Naive thymus-derived CD8-positive, alpha-beta T cell (primary cell): ENCODE results near the gene LTK. TPM values are rescaled to one million over a fixed set of nuclear protein-coding genes. Genes with fewer than 3 reads are reported as not detected.
A peak's percentile ranks its signal among the peaks of the same experiment; 100 is the strongest.

Experiments
- ATAC-seq, 2 donors: fragments of 150-1000 bp; cut with Tn5 transposase in 1 of 2; sonication (Bioruptor Pico), chemical (Tn5 transposase) in 1 of 2; 1 replicate in 1 of 2; 2 replicates in 1 of 2; pipeline ENCODE4 v1.10.0; 2021; ENCODE audit warnings: mild to moderate bottlenecking in 2 of 2, moderate library complexity in 2 of 2
- POLR2A ChIA-PET: fragments of 350-600 bp; sonication (Branson Sonifier 250); formaldehyde crosslinking; loops from one replicate; lab custom pipeline; 2021; ENCODE audit warnings: antibody characterized with exemption; lab: Charles Lee
- DNase-seq, 10 donors: peaks; one replicate each; pipeline versions ENCODE4 v3.0.0 to v3.0.0-alpha.2; 2020 to 2022
- H3K27ac Mint-ChIP-seq, 10 donors: one replicate each; pipeline ENCODE4 v1.8.0; 2020 to 2022; ENCODE audit warnings: mild to moderate bottlenecking in 10 of 10, mixed read lengths in 10 of 10, moderate library complexity in 4 of 10, inconsistent platforms in 1 of 10
- H3K27me3 Mint-ChIP-seq, 5 donors: one replicate each; pipeline ENCODE4 v1.8.0; 2021 to 2022; ENCODE audit warnings: mixed read lengths in 5 of 5
- H3K36me3 Mint-ChIP-seq, 3 donors: one replicate each; pipeline ENCODE4 v1.8.0; 2020 to 2022; ENCODE audit warnings: mixed read lengths in 3 of 3, mild to moderate bottlenecking in 2 of 3, inconsistent platforms in 1 of 3
- H3K4me1 Mint-ChIP-seq, 4 donors: one replicate each; pipeline ENCODE4 v1.8.0; 2021 to 2022; ENCODE audit warnings: mixed read lengths in 4 of 4
- H3K4me3 Mint-ChIP-seq, 10 donors: one replicate each; pipeline ENCODE4 v1.8.0; 2020 to 2022; ENCODE audit warnings: mild to moderate bottlenecking in 10 of 10, mixed read lengths in 10 of 10, moderate library complexity in 6 of 10, inconsistent platforms in 1 of 10
- H3K9me3 Mint-ChIP-seq, 9 donors: one replicate each; pipeline ENCODE4 v1.8.0; 2020 to 2022; ENCODE audit warnings: mixed read lengths in 9 of 9, mild to moderate bottlenecking in 3 of 9, inconsistent platforms in 1 of 9, moderate library complexity in 1 of 9
- polyA plus RNA-seq, 3 donors: library from polyadenylated mRNA; unstranded; fragments of 300-500 nt; fragmentation: Illumina TruSeq; gene quantifications; one replicate each; pipeline ENCODE4 v1.2.3, GENCODE V29; 2021
- total RNA-seq, 8 experiments: library from RNA in 2 of 8; stranded (reverse) in 2 of 8; gene quantifications; one replicate each; pipeline ENCODE4 v1.2.3 and lab custom pipeline; 2021 to 2026

The LTK gene
- total and polyA plus RNA-seq, 5 experiments from 2014 or later: 0.18 to 0.22 TPM; not detected in 3

DNA sequence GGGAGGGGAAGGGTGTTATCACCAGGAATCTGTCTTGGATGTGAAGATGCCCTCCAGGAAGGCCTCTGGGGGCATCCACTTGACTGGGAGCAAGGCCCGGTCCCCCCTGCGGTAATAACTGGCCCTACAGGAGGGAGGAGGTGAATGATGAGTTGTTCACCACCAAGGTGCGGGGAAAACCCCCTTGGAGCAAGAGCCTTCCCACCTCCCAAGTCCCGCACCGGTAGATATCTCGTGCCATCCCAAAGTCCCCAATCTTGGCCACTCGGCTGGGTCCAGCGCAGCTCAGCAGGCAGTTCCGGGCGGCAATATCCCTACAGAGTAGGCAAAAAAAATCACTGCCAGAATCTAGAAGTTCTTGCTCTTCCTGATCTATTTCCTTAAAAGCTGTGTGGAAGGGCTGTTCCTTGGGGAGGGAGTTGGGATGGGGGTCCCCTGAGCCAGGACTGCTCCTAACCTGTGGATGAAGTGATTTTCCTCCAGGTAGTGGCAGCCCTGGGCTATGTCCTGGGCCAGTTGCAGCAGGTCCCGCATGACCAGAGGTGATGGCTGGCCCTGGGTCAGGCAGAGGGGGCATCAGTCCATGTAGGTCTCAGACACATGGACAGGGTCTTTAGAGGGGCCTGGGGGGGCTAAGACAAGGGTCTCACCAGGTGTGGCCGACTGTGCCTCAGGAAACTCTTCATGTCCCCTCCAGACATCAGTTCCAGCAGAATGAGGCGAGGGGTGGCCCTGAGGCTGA lies 8.7 kb downstream of the LTK start:
- H3K4me3 Mint-ChIP-seq: no peak overlapping the region
- H3K27ac Mint-ChIP-seq: no peak overlapping the region
- H3K36me3 Mint-ChIP-seq: no peaks in the 10 kb centered on the region
- H3K27me3 Mint-ChIP-seq: peaks cover 9 to 31% (median 14%) of the 10 kb centered on the region in 5 donors
- no peaks in the 10 kb centered on the region for H3K9me3 Mint-ChIP-seq
- no peak for DNase-seq
- no peak for ATAC-seq
- H3K4me1 Mint-ChIP-seq: peaks cover 6 to 24% (median 21%) of the 10 kb centered on the region in 4 donors
- POLR2A ChIA-PET: no interaction called here

DNA sequence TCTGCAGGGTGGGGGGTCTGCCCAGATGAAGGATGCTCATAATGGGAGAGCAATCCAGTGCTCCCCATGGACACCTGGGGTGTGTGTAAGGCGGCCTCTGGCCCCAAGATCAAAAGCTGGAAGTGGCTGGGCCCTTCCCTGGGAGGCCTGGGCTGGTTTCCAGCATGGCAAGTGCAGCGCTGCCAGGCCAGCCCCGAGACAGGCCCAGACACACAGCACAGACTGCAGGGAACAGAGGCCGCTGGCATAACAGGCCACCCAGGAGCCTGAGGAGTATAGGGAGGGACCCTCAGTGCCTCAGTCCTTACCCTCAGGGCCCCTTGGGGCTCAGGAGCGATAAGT lies 10.0 kb downstream of the LTK start:
- peaks cover 17 to 44% (median 23%) of the 10 kb centered on the region in 5 donors for H3K27me3 Mint-ChIP-seq
- POLR2A ChIA-PET: interaction anchor here (1.0 to 1.4 kb wide), 3 partner anchors 9 to 11 kb away, joined by 3 to 6 read pairs (median 3); partner anchors contain the start of gene LTK
- H3K4me1 Mint-ChIP-seq: peaks cover 6 to 30% (median 21%) of the 10 kb centered on the region in 4 donors

DNA sequence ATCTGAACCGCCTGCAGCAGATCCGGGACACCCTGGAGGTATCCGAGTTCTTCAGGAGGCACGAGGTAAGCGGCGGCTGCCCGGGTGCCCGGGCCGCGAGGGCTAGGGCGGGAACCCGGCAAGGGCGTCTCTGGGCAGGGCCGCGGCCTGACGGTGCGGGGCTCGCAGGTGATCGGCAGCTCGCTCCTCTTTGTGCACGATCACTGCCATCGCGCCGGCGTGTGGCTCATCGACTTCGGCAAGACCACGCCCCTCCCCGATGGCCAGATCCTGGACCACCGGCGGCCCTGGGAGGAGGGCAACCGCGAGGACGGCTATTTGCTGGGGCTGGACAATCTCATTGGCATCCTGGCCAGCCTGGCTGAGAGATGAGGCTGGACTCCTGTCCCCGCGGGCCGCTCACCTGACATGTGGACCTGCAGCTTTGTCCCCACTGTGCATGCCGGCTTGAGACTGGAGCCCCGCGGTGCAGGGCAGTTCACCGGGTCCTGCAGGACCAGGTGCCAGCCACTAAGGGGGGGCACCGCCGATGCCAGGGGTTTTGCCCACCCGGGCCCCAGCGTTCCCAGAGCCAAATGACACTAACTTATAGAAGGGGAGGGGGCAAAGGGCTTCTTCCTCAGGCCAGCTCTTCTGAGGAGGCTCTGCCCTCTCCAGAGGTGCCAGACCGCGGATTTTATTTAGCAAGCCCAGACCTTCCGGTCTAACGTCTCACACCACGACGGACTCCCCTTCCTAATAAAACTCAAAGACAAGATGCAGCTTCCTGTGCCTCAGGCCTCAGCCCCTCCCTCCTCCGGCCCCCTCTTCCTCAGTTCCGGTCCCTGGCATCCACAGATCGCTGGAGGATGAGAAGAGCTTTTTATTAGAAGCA lies 10.6 kb downstream of the LTK start:
- Mint-ChIP-seq H3K27ac (no peak overlapping the region), H3K36me3 (no peaks in the 10 kb centered on the region), H3K9me3 (no peaks in the 10 kb centered on the region), H3K4me1 (peaks cover 6 to 30% (median 21%) of the 10 kb centered on the region in 4 donors), H3K4me3 (peak overlapping the region; percentile 68 to 85 (median 76)), H3K27me3 (peaks cover 21 to 49% (median 27%) of the 10 kb centered on the region in 5 donors)
- peak; percentile 22 to 30 for ATAC-seq
- DNase-seq: no peak
- POLR2A ChIA-PET: interaction anchor here (1.0 to 1.4 kb wide), 3 partner anchors 9 to 10 kb away, joined by 3 to 6 read pairs (median 3); partner anchors contain the start of gene LTK

More for the DNA sequence above, 10.0 kb downstream of the LTK start:
- H3K4me3 Mint-ChIP-seq: peak overlapping the region in 9 of 10 donors; percentile 37 to 84 (median 68)
- DNase-seq (no peak), ATAC-seq (no peak)
- no peaks in the 10 kb centered on the region for H3K9me3 Mint-ChIP-seq
- H3K27ac Mint-ChIP-seq: no peak overlapping the region
- H3K36me3 Mint-ChIP-seq: no peaks in the 10 kb centered on the region

DNA sequence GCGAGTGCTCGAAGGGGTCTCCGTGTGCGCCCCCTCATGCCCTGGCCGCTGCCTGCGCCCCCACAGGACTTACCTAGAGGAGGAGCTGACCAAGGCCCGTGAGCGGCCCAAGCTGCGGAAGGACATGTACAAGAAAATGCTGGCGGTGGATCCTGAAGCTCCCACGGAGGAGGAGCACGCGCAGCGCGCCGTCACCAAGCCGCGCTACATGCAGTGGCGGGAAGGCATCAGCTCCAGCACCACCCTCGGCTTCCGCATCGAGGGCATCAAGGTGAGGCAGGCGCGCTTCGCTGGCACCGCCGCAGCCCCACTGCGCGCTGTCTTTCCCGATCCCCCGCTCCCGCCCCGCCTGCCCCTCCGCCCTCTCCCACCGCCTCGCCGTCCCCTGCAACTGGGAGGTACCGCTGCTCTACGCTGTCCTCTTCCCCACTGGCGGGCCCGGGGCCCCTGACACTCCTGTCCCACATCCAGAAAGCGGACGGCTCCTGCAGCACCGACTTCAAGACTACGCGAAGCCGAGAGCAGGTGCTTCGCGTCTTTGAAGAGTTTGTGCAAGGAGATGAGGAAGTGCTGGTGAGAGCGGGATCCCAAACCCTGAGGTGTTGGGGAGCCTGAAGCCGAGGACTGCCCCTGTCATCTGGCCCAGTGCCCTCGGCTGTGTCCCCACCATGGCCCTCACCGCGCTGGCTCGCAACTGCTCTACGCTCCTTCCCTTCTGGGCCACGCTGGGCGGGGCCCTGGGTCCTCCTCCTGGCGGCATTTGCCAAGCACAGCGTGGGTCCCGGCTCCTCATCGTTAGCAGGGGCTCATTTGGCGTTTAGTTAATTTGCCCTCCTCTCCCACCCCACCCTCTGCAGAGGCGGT lies 11.5 kb downstream of the LTK start:
- ATAC-seq (peak; percentile 79 to 85), DNase-seq (peak in 4 of 10 donors; percentile 32 to 45 (median 37))
- H3K9me3 Mint-ChIP-seq: no peaks in the 10 kb centered on the region
- H3K4me1 Mint-ChIP-seq: peaks cover 6 to 30% (median 21%) of the 10 kb centered on the region in 4 donors
- H3K27me3 Mint-ChIP-seq: peaks cover 24 to 58% (median 32%) of the 10 kb centered on the region in 5 donors
- peak overlapping the region in 1 of 10 donors; percentile 22 for H3K27ac Mint-ChIP-seq
- POLR2A ChIA-PET: interaction anchor here (0.6 to 2.4 kb wide), 9 partner anchors 8 to 214 kb away, joined by 3 to 9 read pairs (median 4); partner anchors contain the start of genes MGA, NDUFAF1 and RPAP1
- no peaks in the 10 kb centered on the region for H3K36me3 Mint-ChIP-seq
- peak overlapping the region; percentile 68 to 85 (median 76) for H3K4me3 Mint-ChIP-seq

DNA sequence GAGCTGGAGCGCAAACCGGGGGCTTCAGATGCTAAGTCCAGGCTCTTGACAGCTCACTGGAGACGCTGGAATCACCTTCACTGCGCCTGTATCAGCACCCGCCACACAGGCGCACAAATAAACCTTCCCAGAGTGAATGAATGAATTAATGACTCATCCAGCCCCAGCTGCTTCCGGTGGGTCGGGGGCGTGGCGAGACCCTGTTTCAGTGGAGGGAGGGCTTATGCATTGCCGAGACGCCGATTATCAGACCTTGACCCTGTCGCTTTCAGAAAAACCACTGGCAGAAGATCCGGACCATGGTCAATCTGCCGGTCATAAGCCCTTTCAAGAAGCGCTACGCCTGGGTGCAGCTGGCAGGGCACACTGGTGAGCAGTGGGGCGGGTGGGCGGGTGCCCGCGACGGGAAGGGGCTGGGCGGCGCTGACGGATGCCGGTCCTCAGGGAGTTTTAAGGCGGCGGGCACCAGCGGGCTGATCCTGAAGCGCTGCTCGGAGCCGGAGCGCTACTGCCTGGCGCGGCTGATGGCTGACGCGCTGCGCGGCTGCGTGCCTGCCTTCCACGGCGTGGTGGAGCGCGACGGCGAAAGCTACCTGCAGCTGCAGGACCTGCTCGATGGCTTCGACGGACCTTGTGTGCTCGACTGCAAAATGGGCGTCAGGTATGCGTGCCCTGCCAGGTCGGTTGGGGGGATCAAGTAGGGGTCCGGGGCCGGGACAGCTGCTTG lies 12.3 kb downstream of the LTK start:
- H3K27ac Mint-ChIP-seq: peak overlapping the region in 2 of 10 donors; percentile 15 to 68
- H3K27me3 Mint-ChIP-seq: peaks cover 27 to 66% (median 39%) of the 10 kb centered on the region in 5 donors
- no peaks in the 10 kb centered on the region for H3K36me3 Mint-ChIP-seq
- ATAC-seq (peak; percentile 61 to 67), DNase-seq (peak in 3 of 10 donors; percentile 21 to 31 (median 22))
- POLR2A ChIA-PET: interaction anchor here (0.6 to 2.4 kb wide), 9 partner anchors 9 to 215 kb away, joined by 3 to 9 read pairs (median 4); partner anchors contain the start of genes MGA, NDUFAF1 and RPAP1
- H3K9me3 Mint-ChIP-seq: no peaks in the 10 kb centered on the region
- peak overlapping the region; percentile 68 to 85 (median 80) for H3K4me3 Mint-ChIP-seq
- H3K4me1 Mint-ChIP-seq: peaks cover 6 to 30% (median 21%) of the 10 kb centered on the region in 4 donors

DNA sequence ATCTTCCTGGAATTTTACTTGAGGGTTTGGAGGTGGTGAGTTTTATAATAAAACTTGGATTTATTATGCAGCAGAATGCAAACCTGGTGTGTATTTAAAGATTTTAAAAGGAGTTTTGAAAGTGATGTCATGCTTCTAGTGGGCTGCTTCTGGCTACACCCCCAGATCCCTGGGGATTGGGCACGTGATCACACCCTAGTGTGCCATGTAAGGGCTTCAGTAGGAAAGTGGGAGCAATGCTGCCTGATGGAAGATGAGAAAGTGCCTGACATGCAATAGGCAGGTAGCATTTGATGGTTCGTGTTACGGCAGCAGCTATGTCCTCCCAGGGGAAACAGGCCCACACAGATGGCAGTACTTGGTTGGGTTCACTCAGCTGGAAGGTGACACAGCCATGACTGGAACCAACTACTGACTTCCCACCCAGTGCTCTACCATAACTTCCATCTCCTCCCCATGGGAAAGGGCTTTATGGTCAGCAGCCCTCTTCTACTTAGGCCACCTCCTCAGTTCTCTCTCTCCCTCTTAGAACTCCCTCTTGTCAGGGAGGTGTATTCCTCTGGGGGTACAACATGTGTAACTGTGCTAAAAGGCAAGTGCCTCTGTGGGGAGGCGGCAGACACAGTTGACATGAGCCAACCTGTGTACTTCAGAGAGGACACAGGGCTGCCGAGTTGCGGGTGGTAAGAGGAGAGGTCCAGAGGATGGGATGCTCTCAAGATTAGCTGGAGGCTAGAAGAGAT lies 14.3 kb downstream of the LTK start:
- peaks cover 27 to 76% (median 41%) of the 10 kb centered on the region in 5 donors for H3K27me3 Mint-ChIP-seq
- H3K4me1 Mint-ChIP-seq: peaks cover 6 to 30% (median 22%) of the 10 kb centered on the region in 4 donors
- DNase-seq (no peak), ATAC-seq (no peak)
- POLR2A ChIA-PET: interaction anchor here (1.1 kb wide), 1 partner anchor 90 kb away, joined by 3 read pairs; no protein-coding TSS in a partner anchor
- H3K9me3 Mint-ChIP-seq: no peaks in the 10 kb centered on the region
- peak overlapping the region in 1 of 10 donors; percentile 57 for H3K27ac Mint-ChIP-seq
- no peaks in the 10 kb centered on the region for H3K36me3 Mint-ChIP-seq
- H3K4me3 Mint-ChIP-seq: no peak overlapping the region

DNA sequence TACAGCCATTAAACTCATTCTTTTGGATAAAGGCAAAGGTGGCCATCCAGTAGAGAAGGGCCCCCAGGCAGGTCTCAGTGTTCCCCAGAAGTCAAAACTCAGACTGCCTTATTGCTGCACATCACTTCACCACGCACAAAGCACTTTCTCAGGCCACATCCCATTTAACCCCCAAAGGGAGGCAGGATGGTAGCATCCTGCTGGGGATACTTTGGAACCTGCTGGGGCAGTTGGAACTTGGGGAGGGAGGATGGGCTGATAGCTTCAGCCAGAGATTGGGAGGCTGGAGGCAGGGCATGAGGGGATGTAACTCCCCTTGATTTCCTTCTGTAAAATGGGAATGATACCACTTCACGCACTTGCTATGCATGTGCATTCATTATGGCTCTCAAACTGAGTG lies 15.0 kb downstream of the LTK start:
- H3K4me3 Mint-ChIP-seq: peak overlapping the region in 2 of 10 donors; percentile 26 to 38

DNA sequence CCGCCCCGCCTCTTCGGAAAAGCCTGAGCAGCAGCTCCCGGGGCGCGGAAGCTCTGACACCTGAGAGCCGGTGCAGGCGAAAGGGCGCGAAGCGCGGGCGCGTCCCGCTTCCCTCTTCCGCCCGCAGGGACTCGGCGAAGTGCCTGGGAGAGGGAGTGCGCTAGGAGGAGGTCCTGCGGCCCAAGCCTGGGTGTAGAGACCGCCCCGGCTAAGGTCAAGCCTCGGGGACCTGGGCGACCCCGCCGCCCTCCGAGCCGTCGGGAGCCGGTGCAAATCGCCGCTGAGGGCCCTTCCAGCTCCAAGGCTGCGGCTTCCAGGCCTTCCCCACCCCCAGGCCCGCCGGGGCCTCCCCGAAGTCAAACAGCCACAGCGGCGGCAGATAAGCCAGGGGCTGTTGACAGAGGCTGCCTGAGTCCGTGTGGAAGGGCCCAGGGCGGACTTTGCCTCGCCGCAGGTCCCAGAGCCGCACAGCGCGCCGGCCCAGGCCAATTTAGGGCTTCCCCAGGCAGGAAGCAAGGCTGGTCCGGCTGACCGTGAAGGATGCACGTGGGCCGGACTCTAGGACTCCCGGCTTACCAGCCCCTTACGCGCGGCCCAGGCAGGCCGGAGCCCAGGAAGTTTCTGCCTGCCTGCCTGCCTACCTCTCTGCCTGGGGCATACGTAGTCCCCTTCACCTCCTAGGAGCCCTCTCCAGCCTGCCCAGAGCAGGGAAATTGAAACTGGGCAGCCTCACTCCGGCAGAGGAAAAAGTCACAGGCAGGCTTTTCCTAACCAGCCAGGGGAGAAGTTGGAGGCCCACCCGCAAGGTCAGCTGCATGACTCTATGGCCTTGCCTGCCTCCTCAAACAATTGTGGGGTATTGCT lies 17.7 kb downstream of the LTK start:
- peak in 1 of 10 donors; percentile 59 for DNase-seq
- no peaks in the 10 kb centered on the region for H3K9me3 Mint-ChIP-seq
- H3K27me3 Mint-ChIP-seq: peaks cover 30 to 77% (median 48%) of the 10 kb centered on the region in 5 donors
- ATAC-seq: peak; percentile 4 to 8
- POLR2A ChIA-PET: interaction anchor here (0.6 kb wide), 1 partner anchor 26 kb away, joined by 3 read pairs; no protein-coding TSS in a partner anchor
- H3K36me3 Mint-ChIP-seq: no peaks in the 10 kb centered on the region
- H3K4me1 Mint-ChIP-seq: peaks cover 6 to 24% (median 15%) of the 10 kb centered on the region in 4 donors
- peak overlapping the region; percentile 58 to 84 (median 66) for H3K4me3 Mint-ChIP-seq
- no peak overlapping the region for H3K27ac Mint-ChIP-seq

More for the DNA sequence above, 15.0 kb downstream of the LTK start:
- Mint-ChIP-seq H3K36me3 (no peaks in the 10 kb centered on the region), H3K27me3 (peaks cover 27 to 76% (median 41%) of the 10 kb centered on the region in 5 donors), H3K27ac (no peak overlapping the region), H3K4me1 (peaks cover 6 to 29% (median 21%) of the 10 kb centered on the region in 4 donors), H3K9me3 (no peaks in the 10 kb centered on the region)
- ATAC-seq (no peak), DNase-seq (no peak)
- POLR2A ChIA-PET: interaction anchor here (1.1 kb wide), 1 partner anchor 89 kb away, joined by 3 read pairs; no protein-coding TSS in a partner anchor

DNA sequence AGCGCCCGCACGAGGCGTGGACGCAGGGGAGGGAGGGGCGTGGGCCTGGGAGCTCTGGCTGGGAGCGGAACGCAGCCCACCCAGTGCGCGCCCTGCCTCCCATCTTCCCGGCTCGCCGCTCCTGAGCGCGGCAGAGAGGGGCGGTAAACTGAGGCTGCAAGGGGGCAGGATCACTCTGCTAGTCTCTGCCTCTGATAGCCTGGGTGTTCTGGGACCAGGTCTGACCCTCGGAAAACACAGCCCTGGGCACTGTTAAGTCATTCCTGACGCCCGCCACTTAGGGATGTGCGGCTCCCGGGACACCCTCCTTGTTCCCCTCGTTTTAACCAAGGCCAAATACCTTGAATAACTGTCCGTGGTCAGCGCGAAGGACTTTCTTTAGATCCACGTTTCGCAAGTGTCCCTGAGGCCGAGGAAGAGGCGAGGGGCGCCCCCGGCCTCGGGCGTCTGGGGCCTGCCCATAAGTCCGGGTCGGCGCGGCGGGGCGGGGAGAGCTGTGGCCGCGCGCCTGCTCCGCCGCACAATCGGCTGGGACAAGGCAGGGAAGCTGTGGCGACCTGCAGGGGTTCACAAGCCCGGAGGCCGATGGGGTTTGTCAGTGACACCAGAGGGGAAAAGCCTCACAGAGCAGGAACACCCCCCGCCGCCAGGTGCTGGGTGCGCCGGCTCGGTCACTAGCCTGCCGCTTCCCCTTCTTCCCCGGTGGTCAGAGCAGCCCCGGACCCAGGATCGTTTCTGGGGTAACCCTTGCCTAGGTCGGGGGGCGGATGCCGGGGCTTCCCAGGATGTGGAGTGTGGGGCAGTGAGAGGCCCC lies 18.5 kb downstream of the LTK start:
- Mint-ChIP-seq H3K4me3 (peak overlapping the region; percentile 58 to 84 (median 66)), H3K27me3 (peaks cover 28 to 73% (median 45%) of the 10 kb centered on the region in 5 donors), H3K4me1 (peaks cover 6 to 22% (median 17%) of the 10 kb centered on the region in 4 donors), H3K9me3 (no peaks in the 10 kb centered on the region), H3K27ac (no peak overlapping the region), H3K36me3 (no peaks in the 10 kb centered on the region)
- DNase-seq: peak in 5 of 10 donors; percentile 26 to 72 (median 47)
- POLR2A ChIA-PET: no interaction called here
- ATAC-seq: peak; percentile 25 to 29
